K562 (cell line): Measurements from ENCODE around the gene PARD3. TPM values are rescaled to one million over a fixed set of nuclear protein-coding genes. Genes with fewer than 3 reads are reported as not detected.

Experiments used
- ATAC-seq: fragments of 200-7000 bp; cut with Tn5 transposase; 3 replicates; pipeline ENCODE4 v1.9.1; 2020; ENCODE audit warnings: moderate library complexity
- BruUV-seq: library from RNA; stranded (reverse); fragments of 400-500 nt; replicated peaks from 2 replicates; lab custom pipeline; 2021; lab: Mats Ljungman, UMichigan
- CTCF ChIA-PET: fragments of 300-600 bp; formaldehyde crosslinking; extraction: SDS; loops from one replicate; lab custom pipeline; 2021; ENCODE audit warnings: low intra/inter-chr PET ratio; lab: Yijun Ruan, JAX
- POLR2A ChIA-PET: fragments of 300-600, 350-650 bp; sonication (Branson Sonifier 250); formaldehyde crosslinking; extraction: SDS; loops from one replicate; lab custom pipeline; 2021; ENCODE audit warnings: antibody characterized with exemption, inconsistent platforms; lab: Yijun Ruan, JAX
- DNase-seq, 4 experiments: peaks; one replicate each; pipeline versions ENCODE4 v3.0.0 to v3.0.0-alpha.2; 2011 to 2018; ENCODE audit warnings: low spot score in 3 of 4, mixed read lengths in 3 of 4; ENCODE audit errors: extremely low read depth in 1 of 4
- FAIRE-seq: peaks from 2 replicates; lab custom pipeline; 2011; peaks lifted over from hg19 to GRCh38; lab: Jason Lieb, UNC
- H2AFZ ChIP-seq: 2 replicates; pipeline ENCODE4 v1.6.0; 2011; ENCODE audit warnings: low read depth, low read length, control low read depth, inconsistent platforms
- H3K27ac ChIP-seq: fragments of 200-600 bp; 3 replicates; pipeline ENCODE4 v1.8.0; 2011; ENCODE audit warnings: low read depth, mild to moderate bottlenecking, control low read depth, inconsistent platforms, low read length, moderate library complexity, mixed read lengths; ENCODE audit errors: extremely low read depth
- H3K27me3 ChIP-seq, 2 experiments: fragments of 300-600 bp in 1 of 2; 2 replicates in 1 of 2; 3 replicates in 1 of 2; pipeline versions ENCODE4 v1.6.0 to v1.8.0; 2011; ENCODE audit warnings: inconsistent platforms in 2 of 2, low read length in 2 of 2, mild to moderate bottlenecking in 1 of 2, mixed read lengths in 1 of 2, moderate library complexity in 1 of 2; ENCODE audit not compliant: control insufficient read depth in 2 of 2, insufficient read depth in 2 of 2
- H3K36me3 ChIP-seq: fragments of 300-600 bp; 3 replicates; pipeline ENCODE4 v1.8.0; 2011; ENCODE audit warnings: mild to moderate bottlenecking, low read length, inconsistent platforms; ENCODE audit not compliant: control insufficient read depth, insufficient read depth
- H3K4me1 ChIP-seq, 2 experiments: fragments of 200-600 bp in 1 of 2; replicated peaks in 1 of 2; 2 replicates in 1 of 2; 3 replicates in 1 of 2; pipeline versions ENCODE4 v1.5.1 to v1.8.0; 2011; ENCODE audit warnings: inconsistent platforms in 2 of 2, low read length in 2 of 2, mild to moderate bottlenecking in 1 of 2, mixed read lengths in 1 of 2, moderate library complexity in 1 of 2; ENCODE audit not compliant: control insufficient read depth in 2 of 2, insufficient read depth in 2 of 2
- H3K4me2 ChIP-seq: 2 replicates; pipeline ENCODE4 v1.6.1; 2011; ENCODE audit warnings: low read length, control low read depth, inconsistent platforms, mixed read lengths; ENCODE audit not compliant: insufficient read depth
- H3K4me3 ChIP-seq: fragments of 200-600 bp; sonication (generic), shearing (Covaris generic); 2 replicates; pipeline ENCODE4 v1.5.1; 2016; ENCODE audit warnings: control low read depth, inconsistent platforms
- H3K79me2 ChIP-seq: fragments of 200-600 bp; 3 replicates; pipeline ENCODE4 v1.8.0; 2011; ENCODE audit warnings: low read length, inconsistent platforms; ENCODE audit not compliant: control insufficient read depth, insufficient read depth
- H3K9ac ChIP-seq, 2 experiments: 2 replicates each; pipeline versions ENCODE4 v1.6.0 to v1.6.1; 2011; ENCODE audit warnings: low read depth in 2 of 2, low read length in 2 of 2, control low read depth in 1 of 2, inconsistent platforms in 1 of 2, mild to moderate bottlenecking in 1 of 2, mixed read lengths in 1 of 2; ENCODE audit not compliant: insufficient read depth in 1 of 2
- H3K9me1 ChIP-seq: one replicate; pipeline ENCODE4 v1.6.0; 2011; ENCODE audit warnings: inconsistent platforms, mild to moderate bottlenecking, low read length, moderate library complexity; ENCODE audit not compliant: control insufficient read depth, insufficient read depth
- H3K9me3 ChIP-seq: replicated peaks from 2 replicates; pipeline ENCODE4 v1.5.1; 2011; ENCODE audit warnings: low read depth, low read length, inconsistent platforms; ENCODE audit not compliant: control insufficient read depth, insufficient read depth
- H4K20me1 ChIP-seq: replicated peaks from 2 replicates; pipeline ENCODE4 v1.6.1; 2011; ENCODE audit warnings: low read length, inconsistent platforms, mixed read lengths; ENCODE audit not compliant: control insufficient read depth, insufficient read depth
- BACH1 ChIP-seq: fragments of 200-800 bp; sonication (Bioruptor generic); IDR thresholded peaks from 2 replicates; pipeline ENCODE4 v1.6.1; 2016; ENCODE audit warnings: missing genetic modification characterization, missing compliant biosample characterization
- GATAD2A ChIP-seq: fragments of 450-650 bp; IDR thresholded peaks from 2 replicates; pipeline ENCODE4 v1.6.1; 2017
- HDAC3 ChIP-seq: fragments of 450-650 bp; IDR thresholded peaks from 2 replicates; pipeline ENCODE4 v1.6.1; 2018; ENCODE audit warnings: borderline replicate concordance, mild to moderate bottlenecking, moderate library complexity; ENCODE audit not compliant: partially characterized antibody
- HNRNPUL1 ChIP-seq: fragments of 200-400 bp; formaldehyde crosslinking; IDR thresholded peaks from 2 replicates; pipeline ENCODE4 v1.6.1; 2017; ENCODE audit warnings: low read length
- NFYB ChIP-seq: IDR thresholded peaks from 2 replicates; pipeline ENCODE4 v1.6.1; 2011; ENCODE audit warnings: mild to moderate bottlenecking, moderate library complexity; ENCODE audit not compliant: insufficient read length; ENCODE audit errors: extremely low read depth
- NONO ChIP-seq, 2 experiments: fragments of 200-400 bp in 1 of 2; fragments of 450-650 bp in 1 of 2; formaldehyde crosslinking in 1 of 2; IDR thresholded peaks; 2 replicates each; pipeline ENCODE4 v1.6.1; 2017; ENCODE audit warnings: low read depth in 2 of 2, mild to moderate bottlenecking in 2 of 2, moderate library complexity in 2 of 2, low read length in 1 of 2
- POLR2B ChIP-seq: fragments of 450-650 bp; IDR thresholded peaks from 2 replicates; pipeline ENCODE4 v1.6.1; 2018; ENCODE audit warnings: low read depth; ENCODE audit not compliant: partially characterized antibody
- ZFP91 ChIP-seq: sonication (generic); formaldehyde crosslinking; IDR thresholded peaks from 2 replicates; pipeline ENCODE4 v1.8.0; 2022; ENCODE audit warnings: mild to moderate bottlenecking, missing genetic modification reagents
- WGBS: fragments of 100-300 bp; shearing (Covaris generic); methylation state at CpG from one replicate; pipeline ENCODE4 v1.1.6; 2016; ENCODE audit warnings: low coverage, mixed read lengths; ENCODE audit not compliant: insufficient coverage; ENCODE audit errors: missing lambda C conversion rate; 5-methylcytosine and 5-hydroxymethylcytosine counted together
- in situ Hi-C: fragments of 300-500 bp; cut with MboI; formaldehyde crosslinking; loops from 4 replicates; pipeline ENCODE4 v1.15.0; 2018; ENCODE audit warnings: inconsistent platforms, mixed read lengths
- intact Hi-C: fragments of 100-400 bp; cut with micrococcal nuclease; formaldehyde crosslinking; loops from 2 replicates; pipeline ENCODE4 v1.14.2; 2022
- polyA plus RNA-seq, 8 experiments: library from polyadenylated mRNA; depleted of rRNA in 4 of 8; stranded (reverse) in 5 of 8; unstranded in 3 of 8; fragments of >200 nt; fragmentation: Nextera tagmentation in 2 of 8; fragmentation: Illumina TruSeq in 1 of 8; extraction: Ambion mirVana in 2 of 8; extraction: Trizol in 1 of 8; gene quantifications; 2 replicates each; pipeline versions ENCODE4 v1.2.1 to v1.2.3, GENCODE V29; 2011 to 2014; ENCODE audit warnings: inconsistent platforms in 1 of 8, missing spikeins in 1 of 8
- total RNA-seq, 7 experiments: library from RNA; depleted of rRNA in 6 of 7; stranded (reverse); fragments of >200 nt in 6 of 7; fragmentation: Illumina TruSeq in 2 of 7; extraction: Trizol in 2 of 7; gene quantifications; 2 replicates each; pipeline versions ENCODE4 v1.2.1 to v1.2.3, GENCODE V29; 2011 to 2021; ENCODE audit warnings: low replicate concordance in 1 of 7

Gene PARD3
- total and polyA plus RNA-seq, 9 of the 15 experiments (the other 6 are each of a cell fraction or from before 2014, with no cell fraction given), result 2.7 to 11.7 (median 7.7) TPM

DNA sequence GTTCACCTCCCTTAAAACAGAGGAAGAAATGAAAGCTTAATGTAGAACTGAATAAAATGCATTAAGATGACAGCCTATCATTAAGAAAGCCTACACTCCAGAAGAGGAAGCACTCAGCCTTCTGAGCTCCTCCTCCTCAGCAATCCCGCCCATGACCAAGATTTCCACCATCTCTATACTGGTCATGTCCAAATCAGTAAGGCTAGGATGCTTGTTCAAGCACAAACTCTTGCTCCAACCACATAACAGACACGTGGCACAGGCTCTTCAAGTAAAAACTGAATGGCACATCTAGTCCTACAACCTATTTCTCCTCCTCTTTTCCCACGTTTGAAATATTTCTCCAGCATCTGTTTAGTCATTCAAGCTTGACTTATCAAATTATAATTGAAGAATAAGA, 454.1 kb downstream of the PARD3 start:
- Histone ChIP-seq H3K9ac (no peak overlapping the region), H3K36me3 (no peaks in the 10 kb centered on the region), H3K27me3 (no peaks in the 10 kb centered on the region), H3K4me3 (no peak overlapping the region), H3K9me3 (no peaks in the 10 kb centered on the region), H3K79me2 (no peaks in the 10 kb centered on the region), H4K20me1 (no peaks in the 10 kb centered on the region), H3K9me1 (no peaks in the 10 kb centered on the region), H3K4me1 (no peaks in the 10 kb centered on the region), H2AFZ (no peak overlapping the region), H3K27ac (no peak overlapping the region), H3K4me2 (no peak overlapping the region)
- ChIA-PET POLR2A (no interaction called here), CTCF (no interaction called here)
- WGBS, result 8% methylated on average over 3 of the region's 3 CpGs
- DNase-seq (no peak), ATAC-seq (no peak), FAIRE-seq (no peak)
- in situ Hi-C loops, result no loop called here
- intact Hi-C loops, result no loop called here
- TF ChIP-seq POLR2B (no peak), NFYB (no peak), HNRNPUL1 (no peak), HDAC3 (no peak), ZFP91 (CRISPR knock-in tag) (no peak), NONO (IDR thresholded peaks at IDR 0.05; ENCODE audit: low read depth in 2 of 2, low read length in 1 of 2) (no peak), GATAD2A (no peak), BACH1 (no peak)
- no TSS peak for BruUV-seq
